Breast epithelium (tissue), 4 donors: ENCODE data around the gene LAP3. TPM values are rescaled to one million over a fixed set of nuclear protein-coding genes. Genes with fewer than 3 reads are reported as not detected.

ENCODE experiments used
- DNase-seq, 2 donors: peaks; one replicate each; pipeline ENCODE4 v3.0.0-alpha.2; 2019; ENCODE audit warnings: low spot score in 2 of 2
- H3K27ac ChIP-seq, 2 donors: fragments of 200-600 bp; sonication (generic) in 1 of 2; one replicate each; pipeline ENCODE4 v1.5.1; 2016 to 2019; ENCODE audit warnings: mild to moderate bottlenecking in 1 of 2
- H3K27me3 ChIP-seq, 2 donors: fragments of 200-600 bp; sonication (generic) in 1 of 2; one replicate each; pipeline versions ENCODE4 v1.5.1 to v1.6.0; 2017 to 2019; ENCODE audit warnings: control low read depth in 1 of 2, mild to moderate bottlenecking in 1 of 2
- H3K36me3 ChIP-seq: fragments of 200-600 bp; one replicate; pipeline ENCODE4 v1.5.1; 2019
- H3K4me1 ChIP-seq, 2 donors: fragments of 200-600 bp; sonication (generic); one replicate each; pipeline ENCODE4 v1.5.1; 2016 to 2019; ENCODE audit warnings: control low read depth in 1 of 2
- H3K4me3 ChIP-seq, 3 donors: fragments of 200-600 bp; sonication (generic); 1 replicate in 2 of 3; 2 replicates in 1 of 3; pipeline ENCODE4 v1.5.1; 2016 to 2019; ENCODE audit warnings: mild to moderate bottlenecking in 3 of 3, moderate library complexity in 2 of 3
- H3K9me3 ChIP-seq, 2 donors: fragments of 200-600 bp; sonication (generic) in 1 of 2; one replicate each; pipeline ENCODE4 v1.5.1; 2016 to 2019; ENCODE audit warnings: control low read depth in 1 of 2
- POLR2A ChIP-seq: fragments of 450-650 bp; IDR thresholded peaks from one replicate; pipeline ENCODE4 v1.6.1; 2016; ENCODE audit warnings: antibody characterized with exemption, mild to moderate bottlenecking, moderate library complexity
- POLR2AphosphoS5 ChIP-seq, 3 donors: sonication (generic); formaldehyde crosslinking; IDR thresholded peaks; one replicate each; pipeline ENCODE4 v1.6.1; 2017; ENCODE audit warnings: antibody characterized with exemption in 3 of 3
- intact Hi-C: fragments of 100-400 bp; cut with DNase I; formaldehyde crosslinking; loops from one replicate; pipeline ENCODE4 v1.15.1; 2023; ENCODE audit warnings: low total_unique reads
- total RNA-seq, 3 donors: library from RNA; depleted of rRNA; stranded (reverse); fragments of >200 nt; gene quantifications; one replicate each; pipeline ENCODE4 v1.1.0, GENCODE V29; 2016
- TF ChIP-seq, protein P1 (sequence below), 3 donors: fragments of 450-650 bp; IDR thresholded peaks; one replicate each; pipeline ENCODE4 v1.5.1; 2016 to 2017; ENCODE audit warnings: antibody characterized with exemption in 3 of 3, mild to moderate bottlenecking in 3 of 3, moderate library complexity in 3 of 3

The LAP3 gene
- total RNA-seq, 3 donors from 2014 or later: 72.4 to 93.4 (median 81.0) TPM

GRCh38 chr4:17618926-17619325, 41.9 kb downstream of the LAP3 start:
- intact Hi-C loops: no loop called here
- DNase-seq: no peak
- Histone ChIP-seq H3K4me3 (no peak overlapping the region), H3K9me3 (no peaks in the 10 kb centered on the region), H3K4me1 (no peaks in the 10 kb centered on the region), H3K36me3 (no peaks in the 10 kb centered on the region), H3K27ac (no peak overlapping the region), H3K27me3 (no peaks in the 10 kb centered on the region)
- no peak for TF ChIP-seq POLR2AphosphoS5 (IDR thresholded peaks at IDR 0.05)
- no peak for TF ChIP-seq POLR2A

GRCh38 chr4:17619416-17620105, 42.6 kb downstream of the LAP3 start:
- Histone ChIP-seq H3K4me3 (no peak overlapping the region), H3K4me1 (no peaks in the 10 kb centered on the region), H3K36me3 (no peaks in the 10 kb centered on the region), H3K27ac (no peak overlapping the region), H3K27me3 (no peaks in the 10 kb centered on the region), H3K9me3 (no peaks in the 10 kb centered on the region)
- intact Hi-C loops: no loop called here
- DNase-seq: no peak
- TF ChIP-seq, protein P1, sequence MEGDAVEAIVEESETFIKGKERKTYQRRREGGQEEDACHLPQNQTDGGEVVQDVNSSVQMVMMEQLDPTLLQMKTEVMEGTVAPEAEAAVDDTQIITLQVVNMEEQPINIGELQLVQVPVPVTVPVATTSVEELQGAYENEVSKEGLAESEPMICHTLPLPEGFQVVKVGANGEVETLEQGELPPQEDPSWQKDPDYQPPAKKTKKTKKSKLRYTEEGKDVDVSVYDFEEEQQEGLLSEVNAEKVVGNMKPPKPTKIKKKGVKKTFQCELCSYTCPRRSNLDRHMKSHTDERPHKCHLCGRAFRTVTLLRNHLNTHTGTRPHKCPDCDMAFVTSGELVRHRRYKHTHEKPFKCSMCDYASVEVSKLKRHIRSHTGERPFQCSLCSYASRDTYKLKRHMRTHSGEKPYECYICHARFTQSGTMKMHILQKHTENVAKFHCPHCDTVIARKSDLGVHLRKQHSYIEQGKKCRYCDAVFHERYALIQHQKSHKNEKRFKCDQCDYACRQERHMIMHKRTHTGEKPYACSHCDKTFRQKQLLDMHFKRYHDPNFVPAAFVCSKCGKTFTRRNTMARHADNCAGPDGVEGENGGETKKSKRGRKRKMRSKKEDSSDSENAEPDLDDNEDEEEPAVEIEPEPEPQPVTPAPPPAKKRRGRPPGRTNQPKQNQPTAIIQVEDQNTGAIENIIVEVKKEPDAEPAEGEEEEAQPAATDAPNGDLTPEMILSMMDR (IDR thresholded peaks at IDR 0.05): no peak
- TF ChIP-seq POLR2A (no peak), POLR2AphosphoS5 (IDR thresholded peaks at IDR 0.05) (no peak)

GRCh38 chr4:17623451-17624001, 46.5 kb downstream of the LAP3 start:
- intact Hi-C loops: loop anchor here (1.0 kb wide), 1 partner anchor 57 kb away; no protein-coding TSS in a partner anchor

DNA sequence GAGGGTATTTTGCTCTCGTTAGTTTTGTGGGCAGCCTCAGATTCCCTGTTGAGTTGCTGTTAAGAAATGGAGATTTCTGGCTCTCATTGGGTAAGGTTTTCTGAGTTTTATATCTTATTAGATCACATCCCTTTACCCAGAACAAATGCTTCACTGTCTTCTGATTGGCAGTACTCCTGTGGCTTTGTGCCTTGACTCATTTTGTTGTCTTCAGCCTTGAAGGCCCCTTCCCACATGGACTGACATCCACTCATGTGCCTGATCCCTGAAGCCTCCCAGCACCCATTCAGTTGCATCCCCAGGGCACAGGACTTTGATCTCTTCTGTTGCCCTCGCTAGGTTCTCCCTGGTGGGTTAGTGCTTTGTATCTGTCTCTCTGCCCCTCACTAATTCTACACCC, 47.8 kb downstream of the LAP3 start:
- H3K27me3 ChIP-seq: no peaks in the 10 kb centered on the region
- H3K9me3 ChIP-seq: no peaks in the 10 kb centered on the region
- H3K36me3 ChIP-seq: peaks cover 4% of the 10 kb centered on the region
- no peak overlapping the region for H3K4me3 ChIP-seq
- TF ChIP-seq, protein P1 (IDR thresholded peaks at IDR 0.05): no peak
- no peak for TF ChIP-seq POLR2A
- TF ChIP-seq POLR2AphosphoS5 (IDR thresholded peaks at IDR 0.05): no peak
- no peaks in the 10 kb centered on the region for H3K4me1 ChIP-seq
- DNase-seq: no peak
- no peak overlapping the region for H3K27ac ChIP-seq
- intact Hi-C loops: no loop called here

More at GRCh38 chr4:17623451-17624001, 46.5 kb downstream of the LAP3 start:
- TF ChIP-seq, protein P1 (IDR thresholded peaks at IDR 0.05): no peak
- TF ChIP-seq POLR2A (no peak), POLR2AphosphoS5 (IDR thresholded peaks at IDR 0.05) (no peak)
- Histone ChIP-seq H3K36me3 (peaks cover 4% of the 10 kb centered on the region), H3K9me3 (no peaks in the 10 kb centered on the region), H3K27ac (no peak overlapping the region), H3K4me3 (no peak overlapping the region), H3K27me3 (no peaks in the 10 kb centered on the region), H3K4me1 (no peaks in the 10 kb centered on the region)
- DNase-seq: no peak

- intact Hi-C loops: no loop called here
- H3K9me3 ChIP-seq: no peaks in the 10 kb centered on the region
Measured at GRCh38 chr4:17630228-17630627, 53.2 kb downstream of the LAP3 start.

More at GRCh38 chr4:17630228-17630627, 53.2 kb downstream of the LAP3 start:
- Histone ChIP-seq H3K36me3 (peaks cover 4% of the 10 kb centered on the region), H3K4me3 (no peak overlapping the region), H3K27ac (no peak overlapping the region), H3K27me3 (no peaks in the 10 kb centered on the region), H3K4me1 (no peaks in the 10 kb centered on the region)
- TF ChIP-seq POLR2A (no peak), POLR2AphosphoS5 (IDR thresholded peaks at IDR 0.05) (no peak)
- TF ChIP-seq, protein P1 (IDR thresholded peaks at IDR 0.05): no peak
- no peak for DNase-seq
